ENCODE results near the gene MT1F.

- no peak for TF ChIP-seq CTCF (IDR thresholded peaks at IDR 0.05; ENCODE audit: poor library complexity, severe bottlenecking)
- no peak for TF ChIP-seq EP300 (conservative IDR thresholded peaks at IDR 0.05; ENCODE audit: poor library complexity, severe bottlenecking)
- no peak for TF ChIP-seq POLR2AphosphoS5 (IDR thresholded peaks at IDR 0.05)
- TF ChIP-seq EZH2 (IDR thresholded peaks at IDR 0.05; ENCODE audit: borderline replicate concordance, insufficient read depth, low read length, poor library complexity, severe bottlenecking) = no peak
- no peak for TF ChIP-seq SMC3 (conservative IDR thresholded peaks at IDR 0.05; ENCODE audit: poor library complexity)
- no peak for TF ChIP-seq REST (IDR thresholded peaks at IDR 0.05; ENCODE audit: borderline replicate concordance)
- no peak for TF ChIP-seq RAD21 (conservative IDR thresholded peaks at IDR 0.05)
- no peak for TF ChIP-seq TAF1 (IDR thresholded peaks at IDR 0.05; ENCODE audit: low read depth)
Observed at GRCh38 chr16:56672761-56673536, 15.2 kb downstream of the MT1F start.

All from neural cell (in vitro differentiated cells).